GM12865 (cell line): ENCODE data around the gene LYPD6.

Source experiments
- DNase-seq: peaks from one replicate; pipeline ENCODE4 v3.0.0; 2010; ENCODE audit warnings: low read depth
- H3K4me3 ChIP-seq: 2 replicates; pipeline ENCODE4 v1.5.1; 2011; ENCODE audit warnings: mild to moderate bottlenecking, low read depth, low read length, control low read depth
- TF ChIP-seq, protein P1 (sequence below): IDR thresholded peaks from 2 replicates; pipeline ENCODE4 v1.5.1; 2011; ENCODE audit warnings: low read length, control low read depth, low read depth, inconsistent platforms; ENCODE audit not compliant: insufficient read depth; ENCODE audit errors: missing control alignments

The LYPD6 gene

DNA sequence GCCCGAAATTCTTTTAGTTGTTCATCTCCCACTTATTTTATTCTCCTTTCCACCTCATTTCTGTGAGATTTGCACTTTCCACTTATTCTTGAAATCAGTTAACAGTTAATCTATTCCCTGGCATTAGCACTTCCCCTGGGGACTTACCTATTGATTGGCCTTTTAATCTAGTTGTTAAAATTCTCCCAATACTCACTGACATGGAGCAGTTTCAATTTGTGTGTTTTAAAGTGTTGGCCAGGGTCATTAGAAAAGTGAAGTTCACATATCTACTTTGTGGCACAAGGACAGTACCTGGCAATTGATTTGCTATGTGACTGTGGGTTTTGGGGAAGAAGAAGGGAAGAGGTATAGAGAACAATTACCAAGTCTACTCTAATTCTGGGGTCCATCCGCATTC, 83.1 kb downstream of the LYPD6 start:
- no peak for DNase-seq
- H3K4me3 ChIP-seq = no peak overlapping the region
- TF ChIP-seq, protein P1, sequence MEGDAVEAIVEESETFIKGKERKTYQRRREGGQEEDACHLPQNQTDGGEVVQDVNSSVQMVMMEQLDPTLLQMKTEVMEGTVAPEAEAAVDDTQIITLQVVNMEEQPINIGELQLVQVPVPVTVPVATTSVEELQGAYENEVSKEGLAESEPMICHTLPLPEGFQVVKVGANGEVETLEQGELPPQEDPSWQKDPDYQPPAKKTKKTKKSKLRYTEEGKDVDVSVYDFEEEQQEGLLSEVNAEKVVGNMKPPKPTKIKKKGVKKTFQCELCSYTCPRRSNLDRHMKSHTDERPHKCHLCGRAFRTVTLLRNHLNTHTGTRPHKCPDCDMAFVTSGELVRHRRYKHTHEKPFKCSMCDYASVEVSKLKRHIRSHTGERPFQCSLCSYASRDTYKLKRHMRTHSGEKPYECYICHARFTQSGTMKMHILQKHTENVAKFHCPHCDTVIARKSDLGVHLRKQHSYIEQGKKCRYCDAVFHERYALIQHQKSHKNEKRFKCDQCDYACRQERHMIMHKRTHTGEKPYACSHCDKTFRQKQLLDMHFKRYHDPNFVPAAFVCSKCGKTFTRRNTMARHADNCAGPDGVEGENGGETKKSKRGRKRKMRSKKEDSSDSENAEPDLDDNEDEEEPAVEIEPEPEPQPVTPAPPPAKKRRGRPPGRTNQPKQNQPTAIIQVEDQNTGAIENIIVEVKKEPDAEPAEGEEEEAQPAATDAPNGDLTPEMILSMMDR = no peak

DNA sequence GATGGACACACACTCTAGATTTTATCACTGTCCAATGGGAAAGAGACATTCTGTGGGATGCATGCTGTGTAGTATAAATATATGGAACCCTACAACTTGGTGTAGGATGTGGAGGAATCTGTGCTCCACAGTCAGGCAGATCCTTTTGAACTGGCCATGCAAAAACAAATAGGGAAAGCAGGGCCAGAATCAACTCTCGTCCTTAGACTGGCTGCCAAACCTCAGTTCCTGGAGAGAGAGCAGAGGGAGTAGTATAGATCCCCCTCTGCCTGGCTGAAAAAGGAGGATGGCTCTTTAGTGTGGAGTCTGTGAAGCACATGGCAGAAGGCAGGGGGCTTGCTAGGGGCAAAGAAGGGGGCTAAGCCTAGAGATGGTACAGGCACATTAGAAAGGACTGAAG, 84.7 kb downstream of the LYPD6 start:
- TF ChIP-seq, protein P1 = no peak
- H3K4me3 ChIP-seq = no peak overlapping the region
- no peak for DNase-seq

DNA sequence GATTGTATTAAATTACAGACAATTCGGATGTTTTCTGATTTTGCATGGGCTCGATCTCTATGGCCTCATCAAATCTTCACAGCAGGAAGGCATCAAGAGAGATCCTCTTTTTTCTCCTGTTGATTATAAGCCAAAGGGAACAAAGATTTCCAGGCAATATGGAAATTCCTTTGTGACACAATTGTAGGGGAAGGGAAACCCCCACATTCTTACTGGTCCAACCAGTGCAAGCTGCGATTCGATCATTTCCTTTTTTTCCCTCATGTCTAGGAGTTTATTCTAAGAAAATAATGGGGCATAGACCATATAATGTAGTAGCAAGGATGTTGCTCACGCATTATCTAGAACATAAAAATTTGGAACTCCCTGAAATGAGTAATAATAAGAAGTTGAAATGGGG, 87.7 kb downstream of the LYPD6 start:
- TF ChIP-seq, protein P1 = no peak
- H3K4me3 ChIP-seq = no peak overlapping the region
- DNase-seq = no peak

DNA sequence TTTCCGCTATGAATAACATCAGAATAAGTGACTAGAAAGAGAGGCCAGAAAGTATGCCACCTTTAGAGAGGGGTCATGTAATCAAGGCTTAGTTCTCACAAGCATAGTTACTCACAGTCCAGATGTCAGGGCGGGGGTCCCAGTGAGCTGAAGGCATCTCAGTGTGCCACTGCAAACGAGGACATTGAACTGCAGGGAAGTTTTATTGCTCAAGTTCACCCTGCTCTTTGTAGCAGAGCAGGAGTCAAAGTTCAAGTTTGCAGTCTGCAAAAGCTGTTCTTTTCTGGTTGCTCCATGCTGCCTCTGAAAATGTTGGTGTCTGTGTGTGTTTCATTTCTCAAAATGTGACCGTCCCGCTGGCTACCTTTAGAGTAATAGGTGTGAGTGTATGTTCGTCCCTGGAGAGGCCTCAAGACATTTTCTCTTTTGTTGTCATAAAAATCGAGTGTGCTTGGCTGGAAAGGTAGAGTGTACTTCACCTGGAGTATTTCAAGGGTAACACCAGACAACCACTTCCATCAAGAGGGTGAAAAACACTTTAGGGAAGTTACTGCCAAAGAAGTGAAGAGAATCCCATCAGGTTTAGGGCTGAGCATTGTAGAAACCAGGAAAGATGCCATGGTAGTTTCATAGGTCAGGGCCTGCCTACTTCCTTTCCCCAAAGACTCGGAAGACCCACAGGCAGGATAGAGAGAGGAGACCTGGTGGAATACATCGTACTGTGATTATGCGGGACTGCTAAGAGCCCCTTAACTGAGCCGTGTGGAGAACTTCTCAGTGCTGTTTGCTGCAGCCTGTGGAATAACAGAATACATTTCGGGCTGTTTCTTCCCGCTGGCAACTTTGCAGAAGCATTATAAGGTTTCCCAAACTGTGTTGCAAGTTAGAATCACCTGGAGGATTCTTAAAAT, 89.9 kb downstream of the LYPD6 start:
- no peak for DNase-seq
- H3K4me3 ChIP-seq = no peak overlapping the region
- TF ChIP-seq, protein P1 = no peak

DNA sequence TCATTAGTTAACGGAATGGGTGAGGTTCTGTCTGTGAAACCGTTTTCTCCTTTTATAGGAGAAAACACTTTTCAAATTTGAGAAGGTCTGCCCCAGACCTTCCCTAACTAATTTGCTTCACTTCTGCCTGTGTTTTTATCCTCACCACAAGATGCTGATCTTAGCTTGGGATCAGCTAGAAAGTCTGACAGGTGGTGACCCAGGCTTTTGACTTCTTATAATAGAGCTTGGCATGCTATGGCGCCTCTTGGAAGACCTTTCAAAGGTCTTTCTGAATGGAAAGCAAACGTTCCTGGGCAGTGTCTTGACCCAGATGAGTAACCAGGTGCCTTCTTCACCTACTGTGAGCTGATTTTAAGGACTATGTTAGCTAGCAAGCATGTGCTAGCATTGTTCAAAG, 91.4 kb downstream of the LYPD6 start:
- no peak overlapping the region for H3K4me3 ChIP-seq
- no peak for DNase-seq
- TF ChIP-seq, protein P1 = no peak

DNA sequence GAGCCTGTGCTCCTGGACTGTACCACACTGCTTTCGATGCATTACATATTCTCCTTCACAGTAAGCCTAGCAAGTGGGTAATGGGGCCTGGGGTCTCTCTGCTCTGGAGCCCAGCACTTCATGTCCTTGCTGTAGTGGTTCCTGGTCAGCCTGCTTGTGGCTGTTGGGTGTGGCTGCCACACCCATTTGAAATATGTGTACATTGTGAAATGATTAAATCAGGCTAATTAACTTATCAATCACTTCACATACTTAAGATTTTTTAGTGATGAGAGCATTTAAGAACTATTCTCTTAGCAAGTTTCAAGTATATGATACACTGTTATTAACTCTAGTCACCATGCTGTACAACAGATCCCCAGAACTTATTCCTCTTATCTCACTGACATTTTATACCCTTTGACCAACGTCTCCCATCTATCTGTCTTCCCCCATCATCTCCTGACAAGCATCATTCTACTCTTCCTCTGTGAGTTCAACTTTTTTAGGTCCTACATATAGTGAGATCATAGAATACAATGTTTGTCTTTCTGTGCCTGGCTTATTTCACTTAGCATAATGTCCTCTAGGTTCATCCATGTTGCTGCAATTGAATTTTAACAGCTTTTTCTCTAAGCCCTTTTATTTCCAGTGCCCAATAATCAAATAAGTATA, 92.1 kb downstream of the LYPD6 start:
- H3K4me3 ChIP-seq = no peak overlapping the region
- DNase-seq = no peak
- TF ChIP-seq, protein P1 = no peak
